SH-SY5Y (cell line): Measurements from ENCODE around the gene FAM89B.

Experiments
- GATA2 ChIP-seq: IDR thresholded peaks from 2 replicates; pipeline ENCODE4 v1.6.1; 2011; ENCODE audit warnings: mild to moderate bottlenecking, low read depth, low read length
- GATA3 ChIP-seq: IDR thresholded peaks from 2 replicates; pipeline ENCODE4 v1.6.1; 2011; ENCODE audit warnings: low read depth, mild to moderate bottlenecking, low read length, moderate library complexity

DNA sequence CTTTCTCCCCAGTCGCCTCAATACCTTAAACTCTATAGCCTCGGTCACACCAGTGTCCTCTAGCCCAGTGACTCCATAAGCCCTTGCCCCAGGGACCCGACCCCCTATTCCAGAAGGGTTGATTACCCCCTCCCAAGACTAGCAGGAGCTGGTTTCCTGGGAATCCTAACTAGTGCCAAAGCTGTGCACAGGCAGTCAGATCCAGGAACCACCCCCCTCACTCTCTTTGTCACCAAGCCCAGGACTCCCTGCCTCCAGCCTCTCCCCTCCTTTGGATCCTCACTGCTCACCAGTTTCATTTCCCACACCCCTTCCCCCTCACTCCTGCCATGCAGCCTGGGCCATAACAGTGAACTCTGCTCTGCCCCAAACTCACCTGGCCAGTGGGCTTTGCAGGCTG lies 23.9 kb upstream of the FAM89B start:
- TF ChIP-seq GATA2 (no peak), GATA3 (no peak)
